A673 (cell line): ENCODE results near the gene ZMPSTE24. TPM values are rescaled to one million over a fixed set of nuclear protein-coding genes. Genes with fewer than 3 reads are reported as not detected.

Source experiments
- BruUV-seq: library from RNA; stranded (reverse); fragments of 400-500 nt; replicated peaks from 2 replicates; lab custom pipeline; 2021; lab: Mats Ljungman, UMichigan
- CTCF ChIA-PET: fragments of 300-600 bp; sonication (Branson Sonifier 250); formaldehyde crosslinking; loops from one replicate; lab custom pipeline; 2022; ENCODE audit warnings: antibody characterized with exemption; lab: Charles Lee
- POLR2A ChIA-PET: fragments of 300-600 bp; sonication (Branson Sonifier 250); formaldehyde crosslinking; loops from one replicate; lab custom pipeline; 2022; ENCODE audit warnings: antibody characterized with exemption; ENCODE audit not compliant: low non-redundant PET; lab: Charles Lee
- DNase-seq: peaks from one replicate; pipeline ENCODE4 v3.0.0-alpha.2; 2015; ENCODE audit warnings: low spot score
- H3K27ac ChIP-seq: fragments of 200-600 bp; sonication (generic); 2 replicates; pipeline ENCODE4 v1.5.1; 2016; ENCODE audit warnings: mixed run types, low read depth, mild to moderate bottlenecking, mixed read lengths, antibody characterized with exemption, low read length; ENCODE audit not compliant: poor library complexity, severe bottlenecking
- H3K27me3 ChIP-seq: fragments of 200-600 bp; sonication (generic); replicated peaks from 2 replicates; pipeline ENCODE4 v1.6.1; 2017; ENCODE audit warnings: mixed run types, low read depth, mild to moderate bottlenecking, mixed read lengths, antibody characterized with exemption, low read length; ENCODE audit not compliant: insufficient read depth, poor library complexity
- H3K36me3 ChIP-seq: fragments of 200-600 bp; sonication (generic); 2 replicates; pipeline ENCODE4 v1.6.1; 2016; ENCODE audit warnings: mixed run types, mild to moderate bottlenecking, mixed read lengths, antibody characterized with exemption, low read length; ENCODE audit not compliant: insufficient read depth, poor library complexity, severe bottlenecking
- H3K4me1 ChIP-seq: fragments of 200-600 bp; sonication (generic); 2 replicates; pipeline ENCODE4 v1.6.1; 2017; ENCODE audit warnings: mixed run types, mild to moderate bottlenecking, mixed read lengths, antibody characterized with exemption, low read length; ENCODE audit not compliant: insufficient read depth, poor library complexity, severe bottlenecking
- H3K4me3 ChIP-seq: fragments of 200-600 bp; sonication (generic); 2 replicates; pipeline ENCODE4 v1.5.1; 2016; ENCODE audit warnings: low read depth, mixed run types, mild to moderate bottlenecking, mixed read lengths, low read length; ENCODE audit not compliant: poor library complexity, severe bottlenecking
- H3K9me3 ChIP-seq: fragments of 200-600 bp; sonication (generic); 2 replicates; pipeline ENCODE4 v1.6.1; 2016; ENCODE audit warnings: mixed run types, low read depth, mild to moderate bottlenecking, mixed read lengths, antibody characterized with exemption, low read length; ENCODE audit not compliant: poor library complexity, severe bottlenecking
- EZH2 ChIP-seq: fragments of 200-600 bp; sonication (generic); IDR thresholded peaks from 2 replicates; pipeline ENCODE4 v1.6.1; 2017; ENCODE audit warnings: borderline replicate concordance, low read depth, mild to moderate bottlenecking, mixed read lengths, antibody characterized with exemption, low read length; ENCODE audit not compliant: poor library complexity, severe bottlenecking
- intact Hi-C: fragments of 100-400 bp; cut with micrococcal nuclease; formaldehyde crosslinking; loops from one replicate; pipeline ENCODE4 v1.10.0; 2022; ENCODE audit not compliant: unreplicated experiment
- total RNA-seq: library from RNA; stranded (reverse); gene quantifications from 2 replicates; pipeline ENCODE4 v1.2.3, GENCODE V29; 2021
- TF ChIP-seq, protein P1 (sequence below): fragments of 300-800, 200-600 bp; sonication (generic); conservative IDR thresholded peaks from 2 replicates; pipeline ENCODE4 v1.5.1; 2017; ENCODE audit warnings: low read depth, mild to moderate bottlenecking, antibody characterized with exemption, low read length, moderate library complexity, mixed read lengths

Gene ZMPSTE24
- total RNA-seq, 1 experiment from 2014 or later = 72.1 TPM

GRCh38 chr1:40316595-40317393 lies 58.8 kb downstream of the ZMPSTE24 start, which contains the start of gene COL9A2:
COL9A2 (minus strand) TSS chr1:40317286; CDS start chr1:40317197, 89 bp downstream.
- no TSS peak for BruUV-seq
- TF ChIP-seq EZH2 = no peak
- TF ChIP-seq, protein P1, sequence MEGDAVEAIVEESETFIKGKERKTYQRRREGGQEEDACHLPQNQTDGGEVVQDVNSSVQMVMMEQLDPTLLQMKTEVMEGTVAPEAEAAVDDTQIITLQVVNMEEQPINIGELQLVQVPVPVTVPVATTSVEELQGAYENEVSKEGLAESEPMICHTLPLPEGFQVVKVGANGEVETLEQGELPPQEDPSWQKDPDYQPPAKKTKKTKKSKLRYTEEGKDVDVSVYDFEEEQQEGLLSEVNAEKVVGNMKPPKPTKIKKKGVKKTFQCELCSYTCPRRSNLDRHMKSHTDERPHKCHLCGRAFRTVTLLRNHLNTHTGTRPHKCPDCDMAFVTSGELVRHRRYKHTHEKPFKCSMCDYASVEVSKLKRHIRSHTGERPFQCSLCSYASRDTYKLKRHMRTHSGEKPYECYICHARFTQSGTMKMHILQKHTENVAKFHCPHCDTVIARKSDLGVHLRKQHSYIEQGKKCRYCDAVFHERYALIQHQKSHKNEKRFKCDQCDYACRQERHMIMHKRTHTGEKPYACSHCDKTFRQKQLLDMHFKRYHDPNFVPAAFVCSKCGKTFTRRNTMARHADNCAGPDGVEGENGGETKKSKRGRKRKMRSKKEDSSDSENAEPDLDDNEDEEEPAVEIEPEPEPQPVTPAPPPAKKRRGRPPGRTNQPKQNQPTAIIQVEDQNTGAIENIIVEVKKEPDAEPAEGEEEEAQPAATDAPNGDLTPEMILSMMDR = no peak
- Histone ChIP-seq H3K4me3 (peak within 1 kb of the TSS; percentile 56), H3K9me3 (no peaks in the 10 kb centered on the region), H3K4me1 (peaks cover 12% of the 10 kb centered on the region), H3K36me3 (no peaks in the 10 kb centered on the region), H3K27ac (no peak within 1 kb of the TSS), H3K27me3 (no peaks in the 10 kb centered on the region)
- intact Hi-C loops = loop anchor here (5.0 kb wide), 1 partner anchor 86 kb away; no protein-coding TSS in a partner anchor
- ChIA-PET POLR2A (no interaction called here), CTCF (interaction anchor here (0.6 to 1.5 kb wide), 2 partner anchors 22 to 48 kb away, joined by 5 to 8 read pairs; no protein-coding TSS in a partner anchor)
- DNase-seq = peak; percentile 57

- no peak for DNase-seq
- Histone ChIP-seq H3K4me3 (peak overlapping the region; percentile 56), H3K4me1 (peaks cover 12% of the 10 kb centered on the region), H3K36me3 (no peaks in the 10 kb centered on the region), H3K27ac (no peak overlapping the region), H3K27me3 (no peaks in the 10 kb centered on the region), H3K9me3 (no peaks in the 10 kb centered on the region)
- ChIA-PET CTCF (interaction anchor here (0.6 to 0.7 kb wide), 2 partner anchors 48 to 233 kb away, joined by 5 to 6 read pairs; no protein-coding TSS in a partner anchor), POLR2A (no interaction called here)
- intact Hi-C loops = loop anchor here (5.0 kb wide), 1 partner anchor 85 kb away; no protein-coding TSS in a partner anchor
- no TSS peak for BruUV-seq
- TF ChIP-seq EZH2 = no peak
- TF ChIP-seq, protein P1 = no peak
These were observed 59.5 kb downstream of the ZMPSTE24 start for GRCh38 chr1:40317394-40318074.

- intact Hi-C loops = loop anchor here (5.0 kb wide), 1 partner anchor 84 kb away; no protein-coding TSS in a partner anchor
- no TSS peak for BruUV-seq
- Histone ChIP-seq H3K27ac (no peak overlapping the region), H3K4me3 (no peak overlapping the region), H3K27me3 (no peaks in the 10 kb centered on the region), H3K4me1 (peaks cover 12% of the 10 kb centered on the region), H3K9me3 (no peaks in the 10 kb centered on the region), H3K36me3 (no peaks in the 10 kb centered on the region)
- ChIA-PET CTCF (interaction anchor here (1.1 kb wide), 1 partner anchor 20 kb away, joined by 4 read pairs; no protein-coding TSS in a partner anchor), POLR2A (no interaction called here)
- no peak for TF ChIP-seq EZH2
- TF ChIP-seq, protein P1 = no peak
- DNase-seq = no peak
These were observed 60.4 kb downstream of the ZMPSTE24 start for GRCh38 chr1:40318476-40318875.
